NB4 (cell line): ENCODE results near the gene S1PR3.

Experiments
- CTCF ChIP-seq: IDR thresholded peaks from one replicate; pipeline ENCODE4 v1.5.1; 2012; ENCODE audit warnings: low read depth, low read length
- MAX ChIP-seq: IDR thresholded peaks from 2 replicates; pipeline ENCODE4 v1.6.1; 2011; ENCODE audit warnings: low read depth, low read length
- MYC ChIP-seq: IDR thresholded peaks from 2 replicates; pipeline ENCODE4 v1.6.1; 2011; ENCODE audit warnings: low read depth, low read length
- POLR2A ChIP-seq: IDR thresholded peaks from 2 replicates; pipeline ENCODE4 v1.6.1; 2011; ENCODE audit warnings: mild to moderate bottlenecking; ENCODE audit not compliant: insufficient read length; ENCODE audit errors: extremely low read depth

- no peak for TF ChIP-seq CTCF
- TF ChIP-seq POLR2A, result no peak
- TF ChIP-seq MYC, result no peak
- no peak for TF ChIP-seq MAX
These were observed 12.2 kb upstream of the S1PR3 start for GRCh38 chr9:88979021-88979420.
